Measurements from ENCODE around the gene SENP2.

Gene SENP2

DNA sequence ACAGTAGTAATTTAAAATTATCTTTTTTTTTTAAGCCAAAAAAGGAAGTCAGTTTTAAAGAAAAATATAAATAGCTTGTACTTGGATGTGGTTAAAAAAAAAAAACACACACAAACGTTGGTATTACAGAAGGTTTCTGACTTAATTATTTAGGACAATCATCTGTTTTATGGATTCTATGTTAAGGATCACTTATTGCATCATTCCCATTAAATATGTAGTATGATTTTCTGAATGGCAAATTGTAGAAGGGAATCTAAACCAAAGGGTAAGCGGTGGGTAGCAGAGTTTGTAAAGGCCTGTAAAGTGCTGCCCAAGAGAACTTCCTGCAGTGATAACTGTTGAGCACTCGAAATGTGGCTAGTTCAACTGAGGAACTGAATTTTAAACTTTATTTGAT lies 8.0 kb downstream of the SENP2 start:
- DNase-seq (ENCODE audit: low read depth), result no peak
- Histone ChIP-seq H3K9me3 (ENCODE audit: control insufficient read depth, low read length) (no peaks in the 10 kb centered on the region), H3K9ac (ENCODE audit: low read length) (no peak overlapping the region), H3K4me1 (ENCODE audit: control insufficient read depth, insufficient read depth, low read length) (peaks cover 4% of the 10 kb centered on the region), H3K27me3 (replicated peaks; ENCODE audit: control insufficient read depth, insufficient read depth, low read length) (no peaks in the 10 kb centered on the region), H3K4me3 (ENCODE audit: low read length) (no peak overlapping the region), H3K36me3 (ENCODE audit: control insufficient read depth, insufficient read depth, low read length, severe bottlenecking) (peaks cover 33% of the 10 kb centered on the region)

DNA sequence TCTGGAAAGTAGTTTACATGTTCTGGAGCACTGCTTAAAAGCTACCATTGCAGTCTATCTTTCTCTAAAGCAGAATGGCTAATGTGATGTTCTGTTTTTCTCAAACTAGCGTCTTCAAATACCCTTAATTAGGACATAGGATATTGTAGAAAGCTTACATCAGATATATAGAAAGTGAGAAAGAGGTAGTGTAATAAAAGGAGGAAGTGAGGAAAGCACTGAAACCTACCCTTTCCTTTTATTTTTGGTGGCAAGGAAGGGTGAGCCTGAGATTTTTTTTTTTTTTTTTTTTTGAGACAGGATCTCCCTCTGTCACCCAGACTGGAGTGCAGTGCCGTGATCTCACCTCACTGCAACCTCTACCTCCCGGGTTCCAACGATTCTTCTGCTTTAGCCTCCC lies 9.4 kb downstream of the SENP2 start:
- H3K9me3 ChIP-seq (ENCODE audit: control insufficient read depth, low read length), result no peaks in the 10 kb centered on the region
- H3K36me3 ChIP-seq (ENCODE audit: control insufficient read depth, insufficient read depth, low read length, severe bottlenecking), result peaks cover 42% of the 10 kb centered on the region
- H3K4me3 ChIP-seq (ENCODE audit: low read length), result no peak overlapping the region
- no peak for DNase-seq (ENCODE audit: low read depth)
- no peaks in the 10 kb centered on the region for H3K4me1 ChIP-seq (ENCODE audit: control insufficient read depth, insufficient read depth, low read length)
- no peak overlapping the region for H3K9ac ChIP-seq (ENCODE audit: low read length)
- no peaks in the 10 kb centered on the region for H3K27me3 ChIP-seq (replicated peaks; ENCODE audit: control insufficient read depth, insufficient read depth, low read length)

DNA sequence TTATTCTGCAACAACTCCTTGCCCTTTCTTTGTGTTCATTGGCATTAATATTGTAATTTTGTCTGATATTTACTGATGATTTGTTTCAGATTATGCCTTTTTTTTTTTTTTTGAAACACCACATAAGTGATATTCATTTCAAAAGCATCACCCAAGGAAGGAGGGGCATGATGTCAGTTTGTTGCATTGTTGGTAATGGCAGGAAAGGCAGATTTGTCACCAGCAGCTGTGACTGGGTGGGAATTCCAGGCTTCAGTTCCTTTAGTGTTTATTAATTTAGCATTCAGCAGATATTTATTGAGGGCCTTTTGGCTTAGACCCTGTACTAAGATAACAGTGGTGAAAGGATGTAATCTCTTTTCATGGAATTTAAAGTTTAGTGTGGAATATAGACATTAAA lies 19.5 kb downstream of the SENP2 start:
- no peaks in the 10 kb centered on the region for H3K9me3 ChIP-seq (ENCODE audit: control insufficient read depth, low read length)
- no peaks in the 10 kb centered on the region for H3K27me3 ChIP-seq (replicated peaks; ENCODE audit: control insufficient read depth, insufficient read depth, low read length)
- H3K4me1 ChIP-seq (ENCODE audit: control insufficient read depth, insufficient read depth, low read length), result no peaks in the 10 kb centered on the region
- peaks cover 74% of the 10 kb centered on the region for H3K36me3 ChIP-seq (ENCODE audit: control insufficient read depth, insufficient read depth, low read length, severe bottlenecking)
- no peak overlapping the region for H3K4me3 ChIP-seq (ENCODE audit: low read length)
- no peak overlapping the region for H3K9ac ChIP-seq (ENCODE audit: low read length)
- no peak for DNase-seq (ENCODE audit: low read depth)

DNA sequence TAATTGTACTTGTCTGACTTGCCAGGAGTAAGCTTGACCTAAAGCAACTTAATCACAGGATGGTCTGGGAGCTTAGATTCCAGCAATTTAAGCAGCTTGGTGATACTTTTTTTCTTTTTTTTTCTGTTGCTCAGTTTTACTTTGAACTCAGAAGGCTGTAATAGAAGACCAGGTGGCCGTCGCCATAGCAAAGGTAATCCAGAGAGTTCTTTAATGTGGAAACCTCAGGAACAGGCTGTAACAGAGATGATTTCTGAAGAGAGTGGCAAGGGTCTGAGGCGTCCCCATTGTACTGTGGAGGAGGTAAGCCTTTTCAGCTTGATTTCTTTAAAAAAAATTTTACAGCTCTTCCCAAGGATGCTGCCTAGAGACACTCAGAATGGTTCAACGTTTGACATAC lies 20.1 kb downstream of the SENP2 start:
- Histone ChIP-seq H3K9ac (ENCODE audit: low read length) (no peak overlapping the region), H3K4me1 (ENCODE audit: control insufficient read depth, insufficient read depth, low read length) (no peaks in the 10 kb centered on the region), H3K9me3 (ENCODE audit: control insufficient read depth, low read length) (no peaks in the 10 kb centered on the region), H3K4me3 (ENCODE audit: low read length) (no peak overlapping the region), H3K27me3 (replicated peaks; ENCODE audit: control insufficient read depth, insufficient read depth, low read length) (no peaks in the 10 kb centered on the region), H3K36me3 (ENCODE audit: control insufficient read depth, insufficient read depth, low read length, severe bottlenecking) (peaks cover 73% of the 10 kb centered on the region)
- DNase-seq (ENCODE audit: low read depth), result no peak

DNA sequence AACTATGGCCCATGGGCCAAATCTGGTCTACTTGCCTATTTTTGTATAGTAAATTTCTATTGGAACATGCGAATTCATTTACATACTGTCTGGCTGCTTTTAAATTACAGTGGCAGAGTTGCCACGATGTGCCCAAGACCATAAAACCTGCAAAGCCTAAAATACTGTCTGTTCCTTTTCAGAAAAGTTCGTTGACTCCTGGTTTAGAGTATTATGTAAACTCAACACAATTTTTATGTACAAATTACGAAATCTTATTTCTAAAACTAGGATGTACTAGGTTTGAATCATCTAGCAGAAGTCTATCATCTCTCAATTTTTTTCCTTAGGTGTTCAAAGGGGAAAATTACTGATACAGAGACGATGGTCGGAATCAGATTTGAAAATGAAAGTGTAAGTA lies 26.9 kb downstream of the SENP2 start:
- no peak for DNase-seq (ENCODE audit: low read depth)
- Histone ChIP-seq H3K4me3 (ENCODE audit: low read length) (no peak overlapping the region), H3K9ac (ENCODE audit: low read length) (no peak overlapping the region), H3K4me1 (ENCODE audit: control insufficient read depth, insufficient read depth, low read length) (peaks cover 8% of the 10 kb centered on the region), H3K36me3 (ENCODE audit: control insufficient read depth, insufficient read depth, low read length, severe bottlenecking) (peaks cover 82% of the 10 kb centered on the region), H3K27me3 (replicated peaks; ENCODE audit: control insufficient read depth, insufficient read depth, low read length) (no peaks in the 10 kb centered on the region), H3K9me3 (ENCODE audit: control insufficient read depth, low read length) (no peaks in the 10 kb centered on the region)

DNA sequence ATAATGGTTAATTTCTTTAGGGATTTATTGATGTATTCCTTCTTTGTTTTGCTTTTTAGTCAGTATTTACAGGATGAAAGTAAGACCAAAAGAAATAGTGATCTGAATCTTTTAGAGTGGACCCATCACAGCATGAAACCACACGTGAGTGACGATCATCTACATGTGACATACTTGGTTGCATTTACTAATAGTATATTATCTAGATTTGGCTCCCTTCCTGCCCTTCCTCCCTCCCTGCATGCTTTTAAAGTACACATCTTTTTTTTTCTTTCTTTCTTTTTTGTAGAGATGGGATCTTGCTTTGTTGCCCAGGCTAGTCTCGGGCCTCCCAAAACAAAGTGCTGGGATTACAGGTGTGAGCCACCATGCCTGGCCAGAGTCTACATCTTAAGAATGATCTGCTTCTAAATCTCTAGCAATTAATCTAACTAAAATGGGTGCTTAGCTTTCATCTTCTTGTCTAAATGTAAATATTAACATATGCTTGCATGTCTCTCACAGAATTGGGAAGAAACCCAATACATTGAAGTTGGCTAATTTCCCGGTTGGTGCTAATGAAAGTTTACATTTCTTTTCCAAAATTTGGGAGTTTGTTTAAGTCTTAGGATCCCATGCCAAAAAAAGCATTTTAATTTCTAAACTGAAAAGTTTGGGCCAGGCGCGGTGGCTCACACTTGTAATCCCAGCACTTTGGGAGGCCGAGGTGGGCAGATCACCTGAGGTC lies 38.0 kb downstream of the SENP2 start:
- Histone ChIP-seq H3K27me3 (replicated peaks; ENCODE audit: control insufficient read depth, insufficient read depth, low read length) (no peaks in the 10 kb centered on the region), H3K9me3 (ENCODE audit: control insufficient read depth, low read length) (no peaks in the 10 kb centered on the region), H3K4me3 (ENCODE audit: low read length) (no peak overlapping the region), H3K4me1 (ENCODE audit: control insufficient read depth, insufficient read depth, low read length) (peaks cover 7% of the 10 kb centered on the region), H3K9ac (ENCODE audit: low read length) (no peak overlapping the region), H3K36me3 (ENCODE audit: control insufficient read depth, insufficient read depth, low read length, severe bottlenecking) (peaks cover 71% of the 10 kb centered on the region)
- DNase-seq (ENCODE audit: low read depth), result no peak

DNA sequence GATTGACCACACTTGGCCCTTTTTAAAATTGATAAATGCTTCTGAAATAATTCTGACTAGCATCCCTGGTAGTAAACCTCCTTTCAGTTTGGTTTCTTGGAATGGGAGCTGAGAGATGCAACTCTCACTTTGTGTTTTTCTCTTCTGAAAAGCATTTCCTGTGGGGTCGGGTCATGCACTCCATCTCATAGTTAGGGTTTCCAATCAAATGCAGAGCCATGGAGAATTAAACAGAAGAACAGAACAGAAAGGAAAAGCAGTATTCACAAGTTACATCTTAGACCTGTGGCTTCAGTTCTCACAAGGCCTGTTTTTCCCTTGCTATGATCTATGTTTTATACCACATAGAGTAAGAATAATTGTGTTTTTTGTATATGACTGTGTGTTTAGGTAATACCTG lies 39.7 kb downstream of the SENP2 start:
- Histone ChIP-seq H3K4me1 (ENCODE audit: control insufficient read depth, insufficient read depth, low read length) (peaks cover 24% of the 10 kb centered on the region), H3K9me3 (ENCODE audit: control insufficient read depth, low read length) (no peaks in the 10 kb centered on the region), H3K36me3 (ENCODE audit: control insufficient read depth, insufficient read depth, low read length, severe bottlenecking) (peaks cover 68% of the 10 kb centered on the region), H3K9ac (ENCODE audit: low read length) (no peak overlapping the region), H3K4me3 (ENCODE audit: low read length) (no peak overlapping the region), H3K27me3 (replicated peaks; ENCODE audit: control insufficient read depth, insufficient read depth, low read length) (no peaks in the 10 kb centered on the region)
- DNase-seq (ENCODE audit: low read depth), result no peak

DNA sequence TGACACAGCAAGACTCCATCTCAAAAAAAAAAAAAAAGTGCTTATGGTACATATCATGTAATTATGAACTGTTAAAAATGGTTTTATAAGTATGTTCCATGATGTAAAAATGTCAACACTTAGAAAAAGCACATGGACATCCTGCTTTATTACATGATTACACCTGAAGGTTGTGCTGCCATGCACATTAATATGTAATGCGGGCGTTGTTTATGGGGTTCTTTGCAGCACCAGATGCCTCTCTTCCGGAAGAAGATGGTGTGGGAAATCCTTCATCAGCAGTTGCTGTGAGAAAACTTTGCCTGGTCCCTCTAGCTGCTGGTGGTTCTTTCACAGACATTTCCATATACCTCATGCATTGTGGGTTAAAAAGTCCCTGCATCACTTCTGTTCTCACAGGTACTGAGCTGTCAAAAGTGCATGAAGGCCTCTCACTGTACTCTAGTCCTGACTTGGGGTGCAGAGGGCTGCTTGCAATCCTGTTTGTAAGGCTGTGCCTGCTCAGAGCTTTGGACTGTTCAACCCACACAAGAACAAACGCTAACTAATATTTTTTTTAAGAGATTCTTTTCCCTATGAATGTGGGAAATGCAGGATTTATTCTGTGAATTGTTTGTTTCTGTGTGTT lies 43.6 kb downstream of the SENP2 start:
- peak; percentile 9 for DNase-seq (ENCODE audit: low read depth)
- Histone ChIP-seq H3K36me3 (ENCODE audit: control insufficient read depth, insufficient read depth, low read length, severe bottlenecking) (peaks cover 38% of the 10 kb centered on the region), H3K9ac (ENCODE audit: low read length) (peak overlapping the region; percentile 80), H3K27me3 (replicated peaks; ENCODE audit: control insufficient read depth, insufficient read depth, low read length) (no peaks in the 10 kb centered on the region), H3K4me3 (ENCODE audit: low read length) (no peak overlapping the region), H3K4me1 (ENCODE audit: control insufficient read depth, insufficient read depth, low read length) (peaks cover 29% of the 10 kb centered on the region), H3K9me3 (ENCODE audit: control insufficient read depth, low read length) (no peaks in the 10 kb centered on the region)

DNA sequence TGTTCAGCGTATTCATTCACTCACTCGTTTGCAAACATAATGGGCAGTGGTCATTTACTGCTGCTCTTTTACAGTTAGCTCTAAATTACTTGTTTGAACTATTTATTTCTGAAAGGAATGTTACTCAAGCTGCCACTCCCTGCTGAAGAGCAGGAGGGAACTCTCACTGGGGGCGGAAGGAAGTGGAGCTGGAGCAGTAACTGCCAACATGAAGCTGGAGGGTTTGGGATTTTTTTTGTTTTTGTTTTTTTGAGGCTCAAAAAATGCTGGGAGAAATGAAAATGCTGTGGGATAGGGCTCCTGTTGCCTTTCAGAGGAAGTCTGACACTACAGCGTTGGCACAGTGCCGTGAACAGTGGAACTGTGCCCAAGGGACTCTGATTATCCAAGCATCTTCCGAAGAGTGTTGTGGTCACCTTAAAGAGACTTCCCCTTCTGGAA lies 44.1 kb downstream of the SENP2 start:
- H3K9me3 ChIP-seq (ENCODE audit: control insufficient read depth, low read length), result no peaks in the 10 kb centered on the region
- peak; percentile 39 for DNase-seq (ENCODE audit: low read depth)
- H3K36me3 ChIP-seq (ENCODE audit: control insufficient read depth, insufficient read depth, low read length, severe bottlenecking), result peaks cover 34% of the 10 kb centered on the region

DNA sequence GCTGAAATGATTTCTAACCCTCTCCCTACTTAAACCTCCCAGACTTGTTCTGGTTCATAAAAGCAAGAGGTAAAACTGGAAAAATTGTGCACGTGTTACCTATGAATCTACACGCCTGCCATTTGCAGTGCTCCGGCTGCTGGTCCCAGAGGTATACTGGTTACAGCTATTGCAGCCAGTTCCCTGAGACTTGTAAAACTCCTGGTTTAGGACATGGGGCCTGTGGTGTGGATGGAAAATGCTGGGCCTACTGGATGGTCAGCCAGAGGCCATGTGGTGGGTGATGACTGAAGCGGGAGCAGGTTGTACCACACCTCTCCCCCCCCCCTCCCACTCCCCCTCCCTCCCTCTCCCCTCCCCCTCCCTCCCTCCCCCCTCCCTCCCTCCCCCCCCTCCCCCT lies 45.0 kb downstream of the SENP2 start:
- no peaks in the 10 kb centered on the region for H3K9me3 ChIP-seq (ENCODE audit: control insufficient read depth, low read length)
- H3K4me1 ChIP-seq (ENCODE audit: control insufficient read depth, insufficient read depth, low read length), result peaks cover 37% of the 10 kb centered on the region
- H3K36me3 ChIP-seq (ENCODE audit: control insufficient read depth, insufficient read depth, low read length, severe bottlenecking), result peaks cover 25% of the 10 kb centered on the region
- H3K9ac ChIP-seq (ENCODE audit: low read length), result peak overlapping the region; percentile 80
- no peaks in the 10 kb centered on the region for H3K27me3 ChIP-seq (replicated peaks; ENCODE audit: control insufficient read depth, insufficient read depth, low read length)
- no peak overlapping the region for H3K4me3 ChIP-seq (ENCODE audit: low read length)
- DNase-seq (ENCODE audit: low read depth), result no peak

More for the DNA sequence above, 44.1 kb downstream of the SENP2 start:
- peaks cover 34% of the 10 kb centered on the region for H3K4me1 ChIP-seq (ENCODE audit: control insufficient read depth, insufficient read depth, low read length)
- no peak overlapping the region for H3K4me3 ChIP-seq (ENCODE audit: low read length)
- H3K9ac ChIP-seq (ENCODE audit: low read length), result peak overlapping the region; percentile 80
- H3K27me3 ChIP-seq (replicated peaks; ENCODE audit: control insufficient read depth, insufficient read depth, low read length), result no peaks in the 10 kb centered on the region

DNA sequence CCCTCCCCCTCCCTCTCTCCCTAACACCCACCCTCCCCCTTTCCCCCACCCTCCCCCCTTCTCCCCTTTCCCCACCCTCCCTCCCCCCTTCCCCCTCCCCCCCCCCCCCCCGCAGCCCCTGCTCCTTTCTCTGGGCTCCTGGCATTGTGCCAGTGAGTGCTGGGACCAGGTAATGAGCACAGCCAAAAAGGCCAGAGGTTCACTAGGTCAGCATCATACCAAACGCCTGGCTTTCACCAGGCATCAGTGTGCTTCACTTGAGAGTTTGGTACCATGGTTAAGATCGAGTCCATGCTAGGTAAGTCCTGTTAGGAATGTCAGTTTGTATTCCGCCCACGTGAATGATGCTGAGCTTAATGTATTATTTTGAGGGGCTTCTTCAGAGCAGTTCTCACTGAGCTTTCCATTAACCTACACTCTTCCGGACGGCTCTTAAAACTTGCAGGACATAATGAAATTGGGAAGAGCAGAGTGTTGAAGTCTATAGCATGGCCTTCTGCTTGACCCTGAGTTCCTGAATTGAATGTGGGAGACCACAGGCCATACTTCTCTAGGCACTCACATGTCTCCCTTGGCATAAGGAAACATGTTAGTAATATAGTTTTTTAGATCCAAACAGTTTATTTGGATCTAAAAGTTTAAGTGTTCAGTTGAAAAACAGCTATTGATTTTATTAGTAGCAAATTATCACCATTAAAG lies 45.6 kb downstream of the SENP2 start:
- Histone ChIP-seq H3K36me3 (ENCODE audit: control insufficient read depth, insufficient read depth, low read length, severe bottlenecking) (peaks cover 22% of the 10 kb centered on the region), H3K27me3 (replicated peaks; ENCODE audit: control insufficient read depth, insufficient read depth, low read length) (no peaks in the 10 kb centered on the region), H3K4me1 (ENCODE audit: control insufficient read depth, insufficient read depth, low read length) (peaks cover 37% of the 10 kb centered on the region), H3K4me3 (ENCODE audit: low read length) (no peak overlapping the region), H3K9ac (ENCODE audit: low read length) (no peak overlapping the region), H3K9me3 (ENCODE audit: control insufficient read depth, low read length) (no peaks in the 10 kb centered on the region)
- DNase-seq (ENCODE audit: low read depth), result peak; percentile 18
